ENCODE results near the gene TACR1.
"Not testable (repeated sequence)": the region's sequence is repeated elsewhere in the genome, so short reads cannot be mapped to it uniquely, and the experiment has no call there.

Gene TACR1

GRCh38 chr2:75076088-75076487 is 123.2 kb downstream of the TACR1 start:
- DNase-seq: no peak

GRCh38 chr2:75074708-75075107 is 124.6 kb downstream of the TACR1 start:
- DNase-seq: no peak

- DNase-seq: no peak
Measured at GRCh38 chr2:75074228-75074627, 125.1 kb downstream of the TACR1 start.

- DNase-seq: no peak
Measured at GRCh38 chr2:75071766-75072165, 127.6 kb downstream of the TACR1 start.

- DNase-seq: no peak
Measured at GRCh38 chr2:75068546-75068945, 130.8 kb downstream of the TACR1 start.

GRCh38 chr2:75067506-75067905 is 131.8 kb downstream of the TACR1 start:
- DNase-seq: no peak

- DNase-seq: no peak
Measured at GRCh38 chr2:75066121-75066902, 133.0 kb downstream of the TACR1 start.

- no peak for DNase-seq
Measured at GRCh38 chr2:75065402-75066008, 133.8 kb downstream of the TACR1 start.

GRCh38 chr2:75064691-75065396 is 134.5 kb downstream of the TACR1 start:
- peak; percentile 48 for DNase-seq

- DNase-seq: no peak
Measured at GRCh38 chr2:75063906-75064305, 135.4 kb downstream of the TACR1 start.

GRCh38 chr2:75058427-75058826 is 140.9 kb downstream of the TACR1 start:
- DNase-seq: no peak

- DNase-seq: not testable (repeated sequence)
Measured at GRCh38 chr2:75057150-75057549, 142.2 kb downstream of the TACR1 start.

GRCh38 chr2:75055820-75056675 is 143.3 kb downstream of the TACR1 start:
- DNase-seq: peak; percentile 83

GRCh38 chr2:75055142-75055819 is 144.0 kb downstream of the TACR1 start:
- DNase-seq: no peak

GRCh38 chr2:75054296-75054695 is 145.0 kb downstream of the TACR1 start:
- no peak for DNase-seq

GRCh38 chr2:75053484-75054112 is 145.7 kb downstream of the TACR1 start:
- DNase-seq: no peak

- peak; percentile 74 for DNase-seq
Measured at GRCh38 chr2:75047992-75048625, 151.2 kb downstream of the TACR1 start.

- peak; percentile 78 for DNase-seq
Measured at GRCh38 chr2:75047189-75047991, 151.9 kb downstream of the TACR1 start.

GRCh38 chr2:75045526-75046050 is 153.7 kb downstream of the TACR1 start:
- no peak for DNase-seq

- DNase-seq: no peak
Measured at GRCh38 chr2:75044291-75044690, 155.0 kb downstream of the TACR1 start.
